ENCODE results near the gene SHD. TPM values are rescaled to one million over a fixed set of nuclear protein-coding genes. Genes with fewer than 3 reads are reported as not detected.
"Not testable (repeated sequence)": the region's sequence is repeated elsewhere in the genome, so short reads cannot be mapped to it uniquely, and the experiment has no call there.

Gene SHD
- total RNA-seq, 1 experiment from 2014 or later = 0.46 TPM

- TF ChIP-seq TCF7L2 (IDR thresholded peaks at IDR 0.05; ENCODE audit: low read depth, low read length) = no peak
These were observed 45.7 kb upstream of the SHD start (continued) for GRCh38 chr19:4233282-4233853.

- in situ Hi-C loops (cut with HindIII; ENCODE audit: low pct_unique_long_range_greater_than_20kb, low sequenced_read_pairs) = no loop called here
- no peaks in the 10 kb centered on the region for H3K27me3 ChIP-seq (ENCODE audit: control insufficient read depth, insufficient read depth, low read length)
- no peaks in the 10 kb centered on the region for H3K4me1 ChIP-seq (ENCODE audit: control insufficient read depth, insufficient read depth, low read length)
- BruUV-seq (replicated peaks) = no TSS peak
- DNase-seq (ENCODE audit: low read depth, low spot score) = no peak
- no peaks in the 10 kb centered on the region for H3K9me3 ChIP-seq (ENCODE audit: control insufficient read depth, insufficient read depth, low read depth, low read length)
- intact Hi-C loops (cut with micrococcal nuclease; ENCODE audit: unreplicated experiment) = no loop called here
- H3K27ac ChIP-seq (ENCODE audit: low read length) = no peak overlapping the region
- ATAC-seq = no peak
- CTCF ChIA-PET = interaction anchor here (0.8 kb wide), 1 partner anchor 32 kb away, joined by 3 read pairs; no protein-coding TSS in a partner anchor
- POLR2A ChIA-PET = no interaction called here
- TF ChIP-seq TCF7L2 (IDR thresholded peaks at IDR 0.05; ENCODE audit: low read depth, low read length) (no peak), CTCF (IDR thresholded peaks at IDR 0.05) (no peak), POLR2AphosphoS5 (IDR thresholded peaks at IDR 0.05; ENCODE audit: low read depth, low read length) (no peak), SIN3A (IDR thresholded peaks at IDR 0.05; ENCODE audit: borderline replicate concordance, insufficient read depth, low read depth, low read length) (no peak)
- no peaks in the 10 kb centered on the region for H3K36me3 ChIP-seq (ENCODE audit: control insufficient read depth, insufficient read depth, low read length)
- no peak overlapping the region for H3K4me3 ChIP-seq (ENCODE audit: low read depth in 2 of 2, low read length in 2 of 2)
These were observed 44.8 kb upstream of the SHD start for GRCh38 chr19:4234142-4234861.

GRCh38 chr19:4234862-4235201 is 44.2 kb upstream of the SHD start:
- in situ Hi-C loops (cut with HindIII; ENCODE audit: low pct_unique_long_range_greater_than_20kb, low sequenced_read_pairs) = no loop called here
- TF ChIP-seq, protein P1, sequence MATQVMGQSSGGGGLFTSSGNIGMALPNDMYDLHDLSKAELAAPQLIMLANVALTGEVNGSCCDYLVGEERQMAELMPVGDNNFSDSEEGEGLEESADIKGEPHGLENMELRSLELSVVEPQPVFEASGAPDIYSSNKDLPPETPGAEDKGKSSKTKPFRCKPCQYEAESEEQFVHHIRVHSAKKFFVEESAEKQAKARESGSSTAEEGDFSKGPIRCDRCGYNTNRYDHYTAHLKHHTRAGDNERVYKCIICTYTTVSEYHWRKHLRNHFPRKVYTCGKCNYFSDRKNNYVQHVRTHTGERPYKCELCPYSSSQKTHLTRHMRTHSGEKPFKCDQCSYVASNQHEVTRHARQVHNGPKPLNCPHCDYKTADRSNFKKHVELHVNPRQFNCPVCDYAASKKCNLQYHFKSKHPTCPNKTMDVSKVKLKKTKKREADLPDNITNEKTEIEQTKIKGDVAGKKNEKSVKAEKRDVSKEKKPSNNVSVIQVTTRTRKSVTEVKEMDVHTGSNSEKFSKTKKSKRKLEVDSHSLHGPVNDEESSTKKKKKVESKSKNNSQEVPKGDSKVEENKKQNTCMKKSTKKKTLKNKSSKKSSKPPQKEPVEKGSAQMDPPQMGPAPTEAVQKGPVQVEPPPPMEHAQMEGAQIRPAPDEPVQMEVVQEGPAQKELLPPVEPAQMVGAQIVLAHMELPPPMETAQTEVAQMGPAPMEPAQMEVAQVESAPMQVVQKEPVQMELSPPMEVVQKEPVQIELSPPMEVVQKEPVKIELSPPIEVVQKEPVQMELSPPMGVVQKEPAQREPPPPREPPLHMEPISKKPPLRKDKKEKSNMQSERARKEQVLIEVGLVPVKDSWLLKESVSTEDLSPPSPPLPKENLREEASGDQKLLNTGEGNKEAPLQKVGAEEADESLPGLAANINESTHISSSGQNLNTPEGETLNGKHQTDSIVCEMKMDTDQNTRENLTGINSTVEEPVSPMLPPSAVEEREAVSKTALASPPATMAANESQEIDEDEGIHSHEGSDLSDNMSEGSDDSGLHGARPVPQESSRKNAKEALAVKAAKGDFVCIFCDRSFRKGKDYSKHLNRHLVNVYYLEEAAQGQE (IDR thresholded peaks at IDR 0.05; ENCODE audit: insufficient read depth in 1 of 2, low read depth in 2 of 2, low read length in 1 of 2) = no peak
- no peak for TF ChIP-seq SIN3A (IDR thresholded peaks at IDR 0.05; ENCODE audit: borderline replicate concordance, insufficient read depth, low read depth, low read length)

DNA sequence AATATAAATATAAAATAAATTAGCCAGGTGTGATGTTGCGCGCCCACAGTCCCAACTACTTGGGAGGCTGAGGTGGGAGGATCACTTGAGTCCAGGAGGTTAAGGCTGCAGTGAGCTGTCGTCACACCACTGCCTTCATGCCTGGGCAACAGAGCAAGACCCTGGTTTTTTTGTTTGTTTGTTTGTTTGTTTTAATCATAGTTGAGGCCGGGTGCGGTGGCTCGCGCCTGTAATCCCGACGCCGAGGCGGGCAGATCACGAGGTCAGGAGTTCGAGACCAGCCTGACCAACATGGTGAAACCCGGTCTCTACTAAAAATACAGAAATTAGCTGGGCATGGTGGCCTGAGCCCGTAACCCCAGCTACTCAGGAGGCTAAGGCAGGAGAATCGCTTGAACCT is 41.6 kb upstream of the SHD start:
- CTCF ChIA-PET; H3K9me3 ChIP-seq (ENCODE audit: control insufficient read depth, insufficient read depth, low read depth, low read length); intact Hi-C loops (cut with micrococcal nuclease; ENCODE audit: unreplicated experiment); BruUV-seq (replicated peaks); H3K4me1 ChIP-seq (ENCODE audit: control insufficient read depth, insufficient read depth, low read length); ATAC-seq; H3K4me3 ChIP-seq (ENCODE audit: low read depth in 2 of 2, low read length in 2 of 2); H3K27me3 ChIP-seq (ENCODE audit: control insufficient read depth, insufficient read depth, low read length); in situ Hi-C loops (cut with HindIII; ENCODE audit: low pct_unique_long_range_greater_than_20kb, low sequenced_read_pairs); POLR2A ChIA-PET; H3K27ac ChIP-seq (ENCODE audit: low read length); H3K36me3 ChIP-seq (ENCODE audit: control insufficient read depth, insufficient read depth, low read length); DNase-seq (ENCODE audit: low read depth, low spot score): not testable (repeated sequence)

More at GRCh38 chr19:4234862-4235201, 44.2 kb upstream of the SHD start:
- intact Hi-C loops (cut with micrococcal nuclease; ENCODE audit: unreplicated experiment) = no loop called here
- Histone ChIP-seq H3K9me3 (ENCODE audit: control insufficient read depth, insufficient read depth, low read depth, low read length) (no peaks in the 10 kb centered on the region), H3K36me3 (ENCODE audit: control insufficient read depth, insufficient read depth, low read length) (no peaks in the 10 kb centered on the region), H3K27ac (ENCODE audit: low read length) (no peak overlapping the region), H3K27me3 (ENCODE audit: control insufficient read depth, insufficient read depth, low read length) (no peaks in the 10 kb centered on the region), H3K4me1 (ENCODE audit: control insufficient read depth, insufficient read depth, low read length) (no peaks in the 10 kb centered on the region), H3K4me3 (ENCODE audit: low read depth in 2 of 2, low read length in 2 of 2) (no peak overlapping the region)
- no peak for DNase-seq (ENCODE audit: low read depth, low spot score)
- no TSS peak for BruUV-seq (replicated peaks)
- POLR2A ChIA-PET = no interaction called here
- CTCF ChIA-PET = no interaction called here
- ATAC-seq = no peak
